ENCODE measurements around the gene FGF13. TPM values are rescaled to one million over a fixed set of nuclear protein-coding genes. Genes with fewer than 3 reads are reported as not detected.

The FGF13 gene
- total RNA-seq, 4 donors from 2014 or later, result 4.7 to 19.3 (median 14.8) TPM

DNA sequence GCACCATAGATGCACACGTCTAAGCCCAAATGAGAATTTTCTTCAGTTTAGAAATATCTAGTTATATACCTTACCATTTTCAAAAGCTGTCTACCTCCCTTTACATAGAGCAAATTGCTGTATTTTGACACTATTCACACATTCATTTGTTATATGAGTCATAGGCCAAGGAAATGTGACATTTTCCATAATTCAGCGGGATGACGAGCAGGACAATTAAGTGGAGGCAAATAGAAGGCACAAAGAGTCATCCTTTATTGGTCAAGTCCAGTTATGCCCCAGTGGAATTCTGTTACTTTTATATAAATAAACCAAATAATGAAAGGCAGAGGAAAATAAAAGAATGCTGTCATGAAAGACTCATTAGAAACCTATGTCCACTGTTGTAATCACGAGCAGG is 27.9 kb downstream of the FGF13 start:
- WGBS, 2 donors (ENCODE audit: low coverage in 1 of 2), result 55 to 66% methylated on average over 4 of the region's 4 CpGs
- no peak for ATAC-seq
- Histone ChIP-seq H3K9me3 (no peaks in the 10 kb centered on the region), H3K4me1 (no peaks in the 10 kb centered on the region), H3K27me3 (no peaks in the 10 kb centered on the region), H3K27ac (no peak overlapping the region), H3K4me3 (no peak overlapping the region), H3K36me3 (no peaks in the 10 kb centered on the region)
- no peak for TF ChIP-seq POLR2A (IDR thresholded peaks at IDR 0.05)
- TF ChIP-seq EP300 (IDR thresholded peaks at IDR 0.05), result no peak
- no peak for TF ChIP-seq POLR2AphosphoS5 (IDR thresholded peaks at IDR 0.05)
- TF ChIP-seq, protein P1, sequence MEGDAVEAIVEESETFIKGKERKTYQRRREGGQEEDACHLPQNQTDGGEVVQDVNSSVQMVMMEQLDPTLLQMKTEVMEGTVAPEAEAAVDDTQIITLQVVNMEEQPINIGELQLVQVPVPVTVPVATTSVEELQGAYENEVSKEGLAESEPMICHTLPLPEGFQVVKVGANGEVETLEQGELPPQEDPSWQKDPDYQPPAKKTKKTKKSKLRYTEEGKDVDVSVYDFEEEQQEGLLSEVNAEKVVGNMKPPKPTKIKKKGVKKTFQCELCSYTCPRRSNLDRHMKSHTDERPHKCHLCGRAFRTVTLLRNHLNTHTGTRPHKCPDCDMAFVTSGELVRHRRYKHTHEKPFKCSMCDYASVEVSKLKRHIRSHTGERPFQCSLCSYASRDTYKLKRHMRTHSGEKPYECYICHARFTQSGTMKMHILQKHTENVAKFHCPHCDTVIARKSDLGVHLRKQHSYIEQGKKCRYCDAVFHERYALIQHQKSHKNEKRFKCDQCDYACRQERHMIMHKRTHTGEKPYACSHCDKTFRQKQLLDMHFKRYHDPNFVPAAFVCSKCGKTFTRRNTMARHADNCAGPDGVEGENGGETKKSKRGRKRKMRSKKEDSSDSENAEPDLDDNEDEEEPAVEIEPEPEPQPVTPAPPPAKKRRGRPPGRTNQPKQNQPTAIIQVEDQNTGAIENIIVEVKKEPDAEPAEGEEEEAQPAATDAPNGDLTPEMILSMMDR (IDR thresholded peaks at IDR 0.05), result no peak

DNA sequence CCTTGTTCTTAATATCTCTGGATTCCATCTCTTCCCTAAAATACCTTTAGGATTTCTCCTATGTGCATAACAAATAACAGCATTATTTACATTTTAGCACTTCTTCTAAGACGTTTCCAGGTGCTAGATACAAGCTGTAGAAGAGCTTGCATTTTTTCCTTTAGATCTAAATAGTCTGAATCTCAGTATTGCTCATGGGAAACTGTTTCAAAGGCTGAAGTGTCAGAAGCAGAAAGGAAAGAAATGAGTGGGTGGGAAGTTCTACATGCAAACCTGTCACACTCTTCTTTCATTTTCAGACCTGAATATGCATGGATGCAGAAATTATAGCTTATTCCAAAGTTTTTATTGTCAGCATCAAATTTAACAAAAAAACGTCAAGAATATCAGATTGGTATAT is 41.8 kb downstream of the FGF13 start:
- Histone ChIP-seq H3K4me1 (no peaks in the 10 kb centered on the region), H3K27ac (no peak overlapping the region), H3K36me3 (no peaks in the 10 kb centered on the region), H3K27me3 (no peaks in the 10 kb centered on the region), H3K9me3 (no peaks in the 10 kb centered on the region), H3K4me3 (no peak overlapping the region)
- TF ChIP-seq, protein P1 (IDR thresholded peaks at IDR 0.05), result no peak
- TF ChIP-seq EP300 (IDR thresholded peaks at IDR 0.05) (no peak), POLR2A (IDR thresholded peaks at IDR 0.05) (no peak), POLR2AphosphoS5 (IDR thresholded peaks at IDR 0.05) (no peak)
- 26 to 30% methylated on average over 2 of the region's 2 CpGs for WGBS, 2 donors (ENCODE audit: low coverage in 1 of 2)
- no peak for ATAC-seq

DNA sequence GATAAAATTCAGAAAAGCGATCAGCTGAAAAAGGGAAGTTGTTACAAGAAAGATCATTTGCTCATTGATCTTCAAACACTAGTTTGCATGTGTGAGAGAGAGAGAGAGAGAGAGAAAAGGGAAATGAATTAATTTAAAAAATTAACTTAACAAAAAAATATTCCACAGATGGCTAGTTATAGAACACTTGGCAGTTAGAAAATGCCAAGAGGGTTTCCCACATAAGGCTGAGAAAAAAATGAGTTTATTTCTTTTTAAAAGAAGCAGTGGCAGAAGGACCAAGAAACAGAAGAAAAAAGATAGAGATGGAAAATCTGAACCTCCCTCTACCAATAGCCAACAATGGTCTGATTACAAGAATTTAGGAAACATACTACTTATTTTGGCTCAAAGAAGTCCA is 47.1 kb downstream of the FGF13 start:
- TF ChIP-seq POLR2A (IDR thresholded peaks at IDR 0.05) (no peak), EP300 (IDR thresholded peaks at IDR 0.05) (no peak), POLR2AphosphoS5 (IDR thresholded peaks at IDR 0.05) (no peak)
- TF ChIP-seq, protein P1 (IDR thresholded peaks at IDR 0.05), result no peak
- H3K4me3 ChIP-seq, result no peak overlapping the region
- WGBS, 2 donors (ENCODE audit: low coverage in 1 of 2), result 60% methylated on average over 1 of the region's 1 CpG; no CpG with 5 or more reads in 1 of the 2 donors
- no peaks in the 10 kb centered on the region for H3K36me3 ChIP-seq
- no peaks in the 10 kb centered on the region for H3K4me1 ChIP-seq
- H3K9me3 ChIP-seq, result no peaks in the 10 kb centered on the region
- no peak overlapping the region for H3K27ac ChIP-seq
- H3K27me3 ChIP-seq, result no peaks in the 10 kb centered on the region
- no peak for ATAC-seq

DNA sequence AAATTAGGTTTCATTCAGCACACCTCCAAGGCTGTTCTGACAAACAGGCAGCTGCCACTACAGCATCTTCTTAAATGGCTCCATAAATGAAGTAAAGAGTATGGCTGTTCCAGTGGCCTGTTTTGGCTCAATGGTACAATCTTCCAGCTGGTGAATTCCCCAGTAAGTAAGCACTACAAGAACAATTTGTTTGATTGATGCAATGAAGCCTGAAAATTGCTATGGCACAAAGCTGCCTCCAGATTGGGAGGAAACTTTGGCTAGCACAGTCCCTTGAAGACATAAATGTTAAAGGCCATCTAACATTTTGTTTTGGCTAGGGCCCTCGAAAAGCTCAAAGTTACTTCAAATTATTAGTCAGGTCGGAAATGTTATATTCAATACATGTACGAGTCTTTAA is 47.5 kb downstream of the FGF13 start:
- H3K36me3 ChIP-seq, result no peaks in the 10 kb centered on the region
- H3K9me3 ChIP-seq, result no peaks in the 10 kb centered on the region
- no peak for ATAC-seq
- no peak overlapping the region for H3K4me3 ChIP-seq
- no peak overlapping the region for H3K27ac ChIP-seq
- H3K4me1 ChIP-seq, result no peaks in the 10 kb centered on the region
- WGBS, 2 donors (ENCODE audit: low coverage in 1 of 2), result 71 to 74% methylated on average over 3 of the region's 3 CpGs
- no peaks in the 10 kb centered on the region for H3K27me3 ChIP-seq
- TF ChIP-seq POLR2AphosphoS5 (IDR thresholded peaks at IDR 0.05) (no peak), POLR2A (IDR thresholded peaks at IDR 0.05) (no peak), EP300 (IDR thresholded peaks at IDR 0.05) (no peak)
- TF ChIP-seq, protein P1 (IDR thresholded peaks at IDR 0.05), result no peak

DNA sequence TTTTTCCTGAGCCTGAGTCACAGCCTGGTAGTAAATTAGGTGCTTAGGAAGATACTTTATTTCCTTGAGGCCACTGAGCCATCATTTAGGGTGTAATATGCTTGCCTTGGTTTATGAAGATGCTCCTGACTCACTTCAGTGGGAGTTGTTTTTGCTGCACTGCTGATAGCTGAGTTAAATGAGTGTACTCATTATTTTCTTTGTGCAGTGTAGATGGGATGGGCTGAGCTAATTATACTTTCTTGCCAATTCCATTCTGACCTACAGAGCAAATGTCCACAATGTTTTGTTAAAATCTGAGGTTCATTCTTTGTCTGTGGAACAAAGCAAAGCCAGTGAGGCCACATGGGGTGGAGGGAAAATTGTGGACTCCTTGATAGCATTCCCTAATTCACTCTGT is 60.0 kb downstream of the FGF13 start:
- Histone ChIP-seq H3K36me3 (no peaks in the 10 kb centered on the region), H3K27ac (no peak overlapping the region), H3K9me3 (no peaks in the 10 kb centered on the region), H3K4me3 (no peak overlapping the region), H3K27me3 (no peaks in the 10 kb centered on the region), H3K4me1 (no peaks in the 10 kb centered on the region)
- TF ChIP-seq POLR2AphosphoS5 (IDR thresholded peaks at IDR 0.05), result no peak
- TF ChIP-seq, protein P1 (IDR thresholded peaks at IDR 0.05), result no peak
- TF ChIP-seq EP300 (IDR thresholded peaks at IDR 0.05), result no peak
- no peak for TF ChIP-seq POLR2A (IDR thresholded peaks at IDR 0.05)
- no peak for ATAC-seq

All from gastroesophageal sphincter (tissue), 4 donors.